Hepatocyte (in vitro differentiated cells): ENCODE measurements around the gene KCP. TPM values are rescaled to one million over a fixed set of nuclear protein-coding genes. Genes with fewer than 3 reads are reported as not detected.

Experiments
- DNase-seq: peaks from one replicate; pipeline ENCODE4 v3.0.0-alpha.2; 2016; ENCODE audit warnings: low spot score
- H2AFZ ChIP-seq: fragments of 200-600 bp; sonication (generic); 2 replicates; pipeline ENCODE4 v1.6.0; 2016; ENCODE audit warnings: antibody characterized with exemption, mild to moderate bottlenecking
- H3K27ac ChIP-seq: fragments of 200-600 bp; sonication (generic); 2 replicates; pipeline ENCODE4 v1.5.1; 2016; ENCODE audit warnings: mild to moderate bottlenecking
- H3K27me3 ChIP-seq: fragments of 200-600 bp; sonication (generic); 2 replicates; pipeline ENCODE4 v1.6.1; 2016
- H3K36me3 ChIP-seq: fragments of 200-600 bp; sonication (generic); replicated peaks from 2 replicates; pipeline ENCODE4 v1.5.1; 2016; ENCODE audit warnings: low read depth; ENCODE audit not compliant: insufficient read depth
- H3K4me1 ChIP-seq: fragments of 200-600 bp; sonication (generic); 2 replicates; pipeline ENCODE4 v1.5.1; 2016; ENCODE audit warnings: mild to moderate bottlenecking, moderate library complexity; ENCODE audit not compliant: insufficient read depth
- H3K4me2 ChIP-seq: fragments of 200-600 bp; sonication (generic); 2 replicates; pipeline ENCODE4 v1.6.0; 2016
- H3K4me3 ChIP-seq: fragments of 200-600 bp; sonication (generic); 2 replicates; pipeline ENCODE4 v1.5.1; 2016; ENCODE audit warnings: mild to moderate bottlenecking
- H3K79me2 ChIP-seq: fragments of 200-600 bp; sonication (generic); 2 replicates; pipeline ENCODE4 v1.6.0; 2017; ENCODE audit warnings: mild to moderate bottlenecking
- H3K9me2 ChIP-seq: fragments of 200-600 bp; sonication (generic); replicated peaks from 2 replicates; pipeline ENCODE4 v1.6.0; 2017; ENCODE audit warnings: mild to moderate bottlenecking; ENCODE audit not compliant: insufficient read depth
- H3K9me3 ChIP-seq: fragments of 200-600 bp; sonication (generic); 2 replicates; pipeline ENCODE4 v1.5.1; 2016; ENCODE audit warnings: low read depth, mild to moderate bottlenecking
- H4K20me1 ChIP-seq: fragments of 200-600 bp; sonication (generic); 2 replicates; pipeline ENCODE4 v1.6.0; 2016; ENCODE audit warnings: mild to moderate bottlenecking; ENCODE audit not compliant: insufficient read depth, poor library complexity, severe bottlenecking
- EZH2 ChIP-seq: fragments of 200-600 bp; sonication (generic); IDR thresholded peaks from 2 replicates; pipeline ENCODE4 v1.6.1; 2016; ENCODE audit warnings: antibody characterized with exemption, mild to moderate bottlenecking, borderline replicate concordance
- EZH2phosphoT487 ChIP-seq: fragments of 200-600 bp; sonication (generic); IDR thresholded peaks from one replicate; pipeline ENCODE4 v1.6.1; 2018; ENCODE audit warnings: antibody characterized with exemption, mild to moderate bottlenecking, low read depth, moderate library complexity; ENCODE audit not compliant: unreplicated experiment, severe bottlenecking
- WGBS: methylation state at CpG from one replicate; pipeline ENCODE4 v1.1.6; 2016; ENCODE audit warnings: low lambda C conversion rate; ENCODE audit errors: missing lambda C conversion rate; 5-methylcytosine and 5-hydroxymethylcytosine counted together
- polyA plus RNA-seq: library from polyadenylated mRNA; unstranded; fragments of >200 nt; fragmentation: Nextera tagmentation; extraction: Ambion mirVana; gene quantifications from 2 replicates; pipeline ENCODE4 v1.2.1, GENCODE V29; 2016
- total RNA-seq: library from RNA; depleted of rRNA; stranded (reverse); fragments of >200 nt; gene quantifications from 2 replicates; pipeline ENCODE4 v1.2.3, GENCODE V29; 2014
- TF ChIP-seq, protein P1 (sequence below): fragments of 200-600 bp; sonication (generic); IDR thresholded peaks from 2 replicates; pipeline ENCODE4 v1.5.1; 2016; ENCODE audit warnings: antibody characterized with exemption, mild to moderate bottlenecking; ENCODE audit not compliant: poor library complexity

The KCP gene
- total and polyA plus RNA-seq, 2 experiments from 2014 or later, result 0.40 to 2.4 TPM

DNA sequence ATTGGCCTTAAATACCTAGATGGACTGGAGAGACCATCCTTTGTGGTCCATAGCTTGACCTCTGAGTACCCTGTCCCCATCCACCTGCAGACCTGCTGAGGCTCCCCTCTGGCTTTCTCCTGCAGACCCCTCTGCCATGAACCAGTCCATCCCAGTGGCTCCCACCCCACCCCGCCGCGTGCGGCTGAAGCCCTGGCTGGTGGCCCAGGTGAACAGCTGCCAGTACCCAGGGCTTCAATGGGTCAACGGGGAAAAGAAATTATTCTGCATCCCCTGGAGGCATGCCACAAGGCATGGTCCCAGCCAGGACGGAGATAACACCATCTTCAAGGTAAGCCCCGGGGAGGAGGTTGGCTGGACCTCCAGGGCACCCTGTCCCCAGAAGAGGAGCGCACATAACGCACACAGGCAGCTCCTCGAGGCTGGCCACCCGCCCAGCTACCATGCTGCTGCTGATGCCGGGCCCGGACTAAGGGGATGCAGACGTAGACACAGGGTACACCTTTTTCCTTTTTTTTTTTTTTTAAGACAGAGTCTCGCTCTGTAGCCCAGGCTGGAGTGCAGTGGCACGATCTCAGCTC, 31.5 kb upstream of the KCP start:
- WGBS, result 92% methylated on average over 15 of the region's 16 CpGs
- no peak overlapping the region for H2AFZ ChIP-seq
- H3K27me3 ChIP-seq, result peaks cover 33% of the 10 kb centered on the region
- H4K20me1 ChIP-seq, result no peaks in the 10 kb centered on the region
- H3K4me3 ChIP-seq, result no peak overlapping the region
- TF ChIP-seq EZH2phosphoT487 (no peak), EZH2 (no peak)
- TF ChIP-seq, protein P1, sequence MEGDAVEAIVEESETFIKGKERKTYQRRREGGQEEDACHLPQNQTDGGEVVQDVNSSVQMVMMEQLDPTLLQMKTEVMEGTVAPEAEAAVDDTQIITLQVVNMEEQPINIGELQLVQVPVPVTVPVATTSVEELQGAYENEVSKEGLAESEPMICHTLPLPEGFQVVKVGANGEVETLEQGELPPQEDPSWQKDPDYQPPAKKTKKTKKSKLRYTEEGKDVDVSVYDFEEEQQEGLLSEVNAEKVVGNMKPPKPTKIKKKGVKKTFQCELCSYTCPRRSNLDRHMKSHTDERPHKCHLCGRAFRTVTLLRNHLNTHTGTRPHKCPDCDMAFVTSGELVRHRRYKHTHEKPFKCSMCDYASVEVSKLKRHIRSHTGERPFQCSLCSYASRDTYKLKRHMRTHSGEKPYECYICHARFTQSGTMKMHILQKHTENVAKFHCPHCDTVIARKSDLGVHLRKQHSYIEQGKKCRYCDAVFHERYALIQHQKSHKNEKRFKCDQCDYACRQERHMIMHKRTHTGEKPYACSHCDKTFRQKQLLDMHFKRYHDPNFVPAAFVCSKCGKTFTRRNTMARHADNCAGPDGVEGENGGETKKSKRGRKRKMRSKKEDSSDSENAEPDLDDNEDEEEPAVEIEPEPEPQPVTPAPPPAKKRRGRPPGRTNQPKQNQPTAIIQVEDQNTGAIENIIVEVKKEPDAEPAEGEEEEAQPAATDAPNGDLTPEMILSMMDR, result no peak
- DNase-seq, result no peak
- H3K9me2 ChIP-seq, result no peaks in the 10 kb centered on the region
- H3K4me2 ChIP-seq, result no peak overlapping the region
- H3K4me1 ChIP-seq, result peaks cover 4% of the 10 kb centered on the region
- H3K79me2 ChIP-seq, result no peaks in the 10 kb centered on the region
- H3K36me3 ChIP-seq, result no peaks in the 10 kb centered on the region
- no peaks in the 10 kb centered on the region for H3K9me3 ChIP-seq
- no peak overlapping the region for H3K27ac ChIP-seq

- H3K27ac ChIP-seq, result no peak overlapping the region
- H3K36me3 ChIP-seq, result no peaks in the 10 kb centered on the region
- H4K20me1 ChIP-seq, result no peaks in the 10 kb centered on the region
- H3K4me2 ChIP-seq, result no peak overlapping the region
- no peak for DNase-seq
- TF ChIP-seq EZH2phosphoT487 (no peak), EZH2 (no peak)
- TF ChIP-seq, protein P1, result no peak
- H3K4me3 ChIP-seq, result no peak overlapping the region
- H3K9me2 ChIP-seq, result no peaks in the 10 kb centered on the region
- 86% methylated on average over 15 of the region's 15 CpGs for WGBS
- peaks cover 4% of the 10 kb centered on the region for H3K4me1 ChIP-seq
- no peak overlapping the region for H2AFZ ChIP-seq
- no peaks in the 10 kb centered on the region for H3K79me2 ChIP-seq
- H3K9me3 ChIP-seq, result no peaks in the 10 kb centered on the region
- H3K27me3 ChIP-seq, result peaks cover 40% of the 10 kb centered on the region
Measured at GRCh38 chr7:128941323-128941890, 30.9 kb upstream of the KCP start.

- Histone ChIP-seq H3K4me2 (no peak overlapping the region), H3K4me1 (peaks cover 4% of the 10 kb centered on the region), H3K79me2 (no peaks in the 10 kb centered on the region), H4K20me1 (no peaks in the 10 kb centered on the region), H3K27ac (no peak overlapping the region), H3K4me3 (no peak overlapping the region), H3K9me2 (no peaks in the 10 kb centered on the region), H2AFZ (no peak overlapping the region), H3K36me3 (no peaks in the 10 kb centered on the region), H3K9me3 (no peaks in the 10 kb centered on the region), H3K27me3 (peaks cover 41% of the 10 kb centered on the region)
- no peak for DNase-seq
- TF ChIP-seq EZH2, result no peak
- TF ChIP-seq, protein P1, result no peak
- WGBS, result 90% methylated on average over 19 of the region's 20 CpGs
Measured at GRCh38 chr7:128940494-128941322, 30.2 kb upstream of the KCP start.
